ENCODE measurements around the gene PDCD4.

PDCD4 gene

DNA sequence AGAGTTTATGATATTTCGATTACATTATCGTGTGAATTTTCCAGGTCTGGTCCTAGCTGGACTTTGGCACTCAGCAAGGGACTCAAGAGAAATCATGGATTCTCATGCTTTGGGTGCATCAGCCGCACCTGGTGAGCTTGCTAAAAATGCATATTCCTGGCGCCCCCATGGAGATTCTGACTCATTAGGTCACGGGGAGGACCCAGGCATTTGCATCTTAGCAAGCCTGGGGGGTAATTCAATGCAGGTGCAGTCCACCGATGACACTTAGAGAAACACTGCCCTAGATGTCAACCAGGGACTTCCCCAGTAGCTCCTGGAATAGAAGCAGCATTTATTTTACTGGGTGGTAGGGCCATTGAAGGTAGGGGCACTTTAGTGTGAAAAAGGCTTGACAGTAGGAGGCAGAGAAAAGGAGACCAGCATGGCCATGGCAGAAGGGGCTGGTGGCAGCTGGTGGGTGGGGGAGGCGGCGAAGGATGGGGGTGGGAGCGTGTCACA is 29.9 kb upstream of the PDCD4 start:
- CTCF ChIA-PET: interaction anchor here (0.7 to 6.2 kb wide), 5 partner anchors 11 to 38 kb away, joined by 3 to 34 read pairs (median 6); no protein-coding TSS in a partner anchor
- POLR2A ChIA-PET: no interaction called here
- H3K9me3 ChIP-seq (ENCODE audit: control extremely low read depth in 1 of 5, control insufficient read depth in 4 of 5, insufficient read depth in 2 of 5, low read depth in 1 of 5, low read length in 4 of 5): no peaks in the 10 kb centered on the region
- 92% methylated on average over 9 of the region's 9 CpGs for WGBS (ENCODE audit: insufficient coverage)
- no peaks in the 10 kb centered on the region for H3K27me3 ChIP-seq (replicated peaks in 2 of 5; ENCODE audit: control insufficient read depth in 4 of 5, insufficient read depth in 5 of 5, low read length in 4 of 5)
- H3K27ac ChIP-seq (ENCODE audit: insufficient read depth in 1 of 2, low read depth in 1 of 2, low read length in 2 of 2, poor library complexity in 1 of 2, severe bottlenecking in 2 of 2): peak overlapping the region in 1 of 2 experiments; percentile 64
- no peaks in the 10 kb centered on the region for H3K36me3 ChIP-seq (ENCODE audit: control insufficient read depth in 4 of 4, insufficient read depth in 4 of 4, low read length in 3 of 4)
- peaks cover 2 to 23% (median 16%) of the 10 kb centered on the region in 4 experiments for H3K4me1 ChIP-seq (ENCODE audit: control extremely low read depth in 1 of 4, control insufficient read depth in 4 of 4, insufficient read depth in 4 of 4, low read length in 3 of 4)
- H3K4me3 ChIP-seq (ENCODE audit: control insufficient read depth in 1 of 7, extremely low read depth in 1 of 7, insufficient read depth in 4 of 7, low read depth in 2 of 7, low read length in 6 of 7): no peak overlapping the region
- no peak for DNase-seq

- Histone ChIP-seq H3K9me3 (ENCODE audit: control extremely low read depth in 1 of 5, control insufficient read depth in 4 of 5, insufficient read depth in 2 of 5, low read depth in 1 of 5, low read length in 4 of 5) (no peaks in the 10 kb centered on the region), H3K27me3 (replicated peaks in 2 of 5; ENCODE audit: control insufficient read depth in 4 of 5, insufficient read depth in 5 of 5, low read length in 4 of 5) (no peaks in the 10 kb centered on the region), H3K4me3 (ENCODE audit: control insufficient read depth in 1 of 7, extremely low read depth in 1 of 7, insufficient read depth in 4 of 7, low read depth in 2 of 7, low read length in 6 of 7) (no peak overlapping the region), H3K4me1 (ENCODE audit: control extremely low read depth in 1 of 4, control insufficient read depth in 4 of 4, insufficient read depth in 4 of 4, low read length in 3 of 4) (peaks cover 2 to 23% (median 16%) of the 10 kb centered on the region in 4 experiments), H3K27ac (ENCODE audit: insufficient read depth in 1 of 2, low read depth in 1 of 2, low read length in 2 of 2, poor library complexity in 1 of 2, severe bottlenecking in 2 of 2) (peak overlapping the region in 1 of 2 experiments; percentile 64), H3K36me3 (ENCODE audit: control insufficient read depth in 4 of 4, insufficient read depth in 4 of 4, low read length in 3 of 4) (no peaks in the 10 kb centered on the region)
- WGBS (ENCODE audit: insufficient coverage): 80% methylated on average over 7 of the region's 7 CpGs
- ChIA-PET POLR2A (interaction anchor here (1.1 kb wide), 1 partner anchor 29 kb away, joined by 4 read pairs; the partner anchor contains the start of gene PDCD4), CTCF (interaction anchor here (0.7 to 6.2 kb wide), 5 partner anchors 8 to 39 kb away, joined by 3 to 34 read pairs (median 6); no protein-coding TSS in a partner anchor)
- peak in 1 of 3 donors; percentile 24 for DNase-seq
Measured at GRCh38 chr10:110842326-110842904, 29.3 kb upstream of the PDCD4 start.

GRCh38 chr10:110843031-110843430 is 28.7 kb upstream of the PDCD4 start:
- DNase-seq: peak; percentile 69 to 92 (median 91)
- peaks cover 2 to 23% (median 16%) of the 10 kb centered on the region in 4 experiments for H3K4me1 ChIP-seq (ENCODE audit: control extremely low read depth in 1 of 4, control insufficient read depth in 4 of 4, insufficient read depth in 4 of 4, low read length in 3 of 4)
- H3K4me3 ChIP-seq (ENCODE audit: control insufficient read depth in 1 of 7, extremely low read depth in 1 of 7, insufficient read depth in 4 of 7, low read depth in 2 of 7, low read length in 6 of 7): no peak overlapping the region
- peak overlapping the region in 1 of 2 experiments; percentile 64 for H3K27ac ChIP-seq (ENCODE audit: insufficient read depth in 1 of 2, low read depth in 1 of 2, low read length in 2 of 2, poor library complexity in 1 of 2, severe bottlenecking in 2 of 2)
- POLR2A ChIA-PET: interaction anchor here (1.1 kb wide), 1 partner anchor 28 kb away, joined by 4 read pairs; the partner anchor contains the start of gene PDCD4
- CTCF ChIA-PET: interaction anchor here (0.6 to 6.2 kb wide), 7 partner anchors 8 to 40 kb away, joined by 3 to 34 read pairs (median 5); no protein-coding TSS in a partner anchor
- 0% methylated on average over 1 of the region's 2 CpGs for WGBS (ENCODE audit: insufficient coverage)
- H3K36me3 ChIP-seq (ENCODE audit: control insufficient read depth in 4 of 4, insufficient read depth in 4 of 4, low read length in 3 of 4): no peaks in the 10 kb centered on the region
- H3K9me3 ChIP-seq (ENCODE audit: control extremely low read depth in 1 of 5, control insufficient read depth in 4 of 5, insufficient read depth in 2 of 5, low read depth in 1 of 5, low read length in 4 of 5): no peaks in the 10 kb centered on the region
- no peaks in the 10 kb centered on the region for H3K27me3 ChIP-seq (replicated peaks in 2 of 5; ENCODE audit: control insufficient read depth in 4 of 5, insufficient read depth in 5 of 5, low read length in 4 of 5)

DNA sequence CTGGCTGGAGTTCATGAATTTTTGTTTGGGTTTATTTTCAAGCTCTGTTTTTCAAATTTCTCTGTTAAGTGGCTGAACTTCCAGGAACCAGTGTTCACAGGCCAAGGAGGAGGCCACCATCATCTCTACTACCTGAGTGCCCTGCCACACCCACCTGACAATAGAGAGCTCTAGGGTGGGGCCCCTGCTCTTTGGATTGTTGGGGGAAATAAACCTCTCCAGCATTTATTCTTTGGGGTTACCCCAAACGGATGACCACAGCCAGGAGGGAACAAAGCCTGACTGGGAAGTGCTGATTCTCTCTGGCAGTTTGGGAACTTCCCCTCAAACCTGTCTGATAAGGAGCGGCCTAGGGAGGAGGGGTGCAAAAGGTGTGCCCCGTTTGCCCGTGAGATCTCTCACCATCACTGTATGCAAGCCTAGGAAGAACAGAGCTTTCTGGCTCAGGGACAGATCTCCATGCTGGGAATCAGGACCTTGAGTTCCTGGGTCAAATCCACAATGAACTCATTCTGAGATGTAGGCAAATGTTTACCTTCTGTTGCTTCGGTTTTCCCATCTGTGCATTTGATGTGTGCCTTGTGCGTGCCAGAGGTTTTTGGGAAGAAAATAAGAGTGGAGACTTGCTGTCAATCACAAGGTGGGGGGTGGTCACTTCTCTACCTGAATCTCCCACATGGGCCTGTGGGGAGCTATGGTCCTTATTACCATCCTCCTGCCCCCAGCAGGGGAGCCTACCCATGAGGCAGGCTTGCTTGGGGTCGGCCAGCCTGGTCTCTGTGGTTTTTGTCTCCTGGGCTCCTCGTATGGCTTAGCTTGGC is 27.7 kb upstream of the PDCD4 start:
- peaks cover 2 to 23% (median 16%) of the 10 kb centered on the region in 4 experiments for H3K4me1 ChIP-seq (ENCODE audit: control extremely low read depth in 1 of 4, control insufficient read depth in 4 of 4, insufficient read depth in 4 of 4, low read length in 3 of 4)

DNA sequence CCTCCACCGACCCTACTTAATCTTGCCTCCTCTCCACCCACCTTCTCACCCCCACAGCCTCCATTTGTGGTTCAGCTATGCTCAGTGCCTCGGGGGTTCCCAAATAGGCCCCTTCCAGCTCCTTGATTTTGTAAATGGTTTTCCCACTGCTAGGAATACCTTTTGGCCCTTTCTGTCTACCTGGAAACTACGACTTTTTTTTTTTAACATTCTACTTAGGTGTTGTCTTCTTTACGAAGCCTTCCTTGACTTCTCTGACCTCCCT is 27.2 kb upstream of the PDCD4 start:
- Histone ChIP-seq H3K27ac (ENCODE audit: insufficient read depth in 1 of 2, low read depth in 1 of 2, low read length in 2 of 2, poor library complexity in 1 of 2, severe bottlenecking in 2 of 2) (no peak overlapping the region), H3K36me3 (ENCODE audit: control insufficient read depth in 4 of 4, insufficient read depth in 4 of 4, low read length in 3 of 4) (no peaks in the 10 kb centered on the region), H3K4me3 (ENCODE audit: control insufficient read depth in 1 of 7, extremely low read depth in 1 of 7, insufficient read depth in 4 of 7, low read depth in 2 of 7, low read length in 6 of 7) (no peak overlapping the region), H3K27me3 (replicated peaks in 2 of 5; ENCODE audit: control insufficient read depth in 4 of 5, insufficient read depth in 5 of 5, low read length in 4 of 5) (no peaks in the 10 kb centered on the region), H3K4me1 (ENCODE audit: control extremely low read depth in 1 of 4, control insufficient read depth in 4 of 4, insufficient read depth in 4 of 4, low read length in 3 of 4) (peaks cover 2 to 23% (median 16%) of the 10 kb centered on the region in 4 experiments), H3K9me3 (ENCODE audit: control extremely low read depth in 1 of 5, control insufficient read depth in 4 of 5, insufficient read depth in 2 of 5, low read depth in 1 of 5, low read length in 4 of 5) (no peaks in the 10 kb centered on the region)
- DNase-seq: no peak
- POLR2A ChIA-PET: interaction anchor here (0.7 kb wide), 1 partner anchor 905 kb away, joined by 7 read pairs; no protein-coding TSS in a partner anchor
- WGBS (ENCODE audit: insufficient coverage): 95% methylated on average over 4 of the region's 4 CpGs
- CTCF ChIA-PET: interaction anchor here (1.6 to 6.2 kb wide), 3 partner anchors 8 to 41 kb away, joined by 5 to 34 read pairs (median 13); no protein-coding TSS in a partner anchor

More for the DNA sequence above, 27.7 kb upstream of the PDCD4 start:
- no peak for DNase-seq
- Histone ChIP-seq H3K9me3 (ENCODE audit: control extremely low read depth in 1 of 5, control insufficient read depth in 4 of 5, insufficient read depth in 2 of 5, low read depth in 1 of 5, low read length in 4 of 5) (no peaks in the 10 kb centered on the region), H3K36me3 (ENCODE audit: control insufficient read depth in 4 of 4, insufficient read depth in 4 of 4, low read length in 3 of 4) (no peaks in the 10 kb centered on the region), H3K4me3 (ENCODE audit: control insufficient read depth in 1 of 7, extremely low read depth in 1 of 7, insufficient read depth in 4 of 7, low read depth in 2 of 7, low read length in 6 of 7) (no peak overlapping the region), H3K27ac (ENCODE audit: insufficient read depth in 1 of 2, low read depth in 1 of 2, low read length in 2 of 2, poor library complexity in 1 of 2, severe bottlenecking in 2 of 2) (no peak overlapping the region), H3K27me3 (replicated peaks in 2 of 5; ENCODE audit: control insufficient read depth in 4 of 5, insufficient read depth in 5 of 5, low read length in 4 of 5) (no peaks in the 10 kb centered on the region)
- CTCF ChIA-PET: interaction anchor here (0.6 to 6.2 kb wide), 5 partner anchors 9 to 41 kb away, joined by 3 to 34 read pairs (median 5); no protein-coding TSS in a partner anchor
- WGBS (ENCODE audit: insufficient coverage): 86% methylated on average over 8 of the region's 8 CpGs
- POLR2A ChIA-PET: interaction anchor here (0.7 kb wide), 1 partner anchor 904 kb away, joined by 7 read pairs; no protein-coding TSS in a partner anchor

GRCh38 chr10:110845192-110845755 is 26.5 kb upstream of the PDCD4 start:
- POLR2A ChIA-PET: interaction anchor here (1.0 kb wide), 1 partner anchor 28 kb away, joined by 3 read pairs; no protein-coding TSS in a partner anchor
- H3K4me1 ChIP-seq (ENCODE audit: control extremely low read depth in 1 of 4, control insufficient read depth in 4 of 4, insufficient read depth in 4 of 4, low read length in 3 of 4): peaks cover 3 to 25% (median 17%) of the 10 kb centered on the region in 4 experiments

More at GRCh38 chr10:110845192-110845755, 26.5 kb upstream of the PDCD4 start:
- no peaks in the 10 kb centered on the region for H3K27me3 ChIP-seq (replicated peaks in 2 of 5; ENCODE audit: control insufficient read depth in 4 of 5, insufficient read depth in 5 of 5, low read length in 4 of 5)
- no peak overlapping the region for H3K4me3 ChIP-seq (ENCODE audit: control insufficient read depth in 1 of 7, extremely low read depth in 1 of 7, insufficient read depth in 4 of 7, low read depth in 2 of 7, low read length in 6 of 7)
- no peaks in the 10 kb centered on the region for H3K36me3 ChIP-seq (ENCODE audit: control insufficient read depth in 4 of 4, insufficient read depth in 4 of 4, low read length in 3 of 4)
- H3K9me3 ChIP-seq (ENCODE audit: control extremely low read depth in 1 of 5, control insufficient read depth in 4 of 5, insufficient read depth in 2 of 5, low read depth in 1 of 5, low read length in 4 of 5): no peaks in the 10 kb centered on the region
- WGBS (ENCODE audit: insufficient coverage): 100% methylated on average over 1 of the region's 2 CpGs
- DNase-seq: no peak
- CTCF ChIA-PET: interaction anchor here (1.7 to 6.2 kb wide), 2 partner anchors 13 to 43 kb away, joined by 4 to 34 read pairs; no protein-coding TSS in a partner anchor
- no peak overlapping the region for H3K27ac ChIP-seq (ENCODE audit: insufficient read depth in 1 of 2, low read depth in 1 of 2, low read length in 2 of 2, poor library complexity in 1 of 2, severe bottlenecking in 2 of 2)
